Thyroid gland (tissue), 4 donors: ENCODE measurements around the gene GNLY.

ENCODE experiments used
- POLR2A ChIP-seq, 2 donors: fragments of 450-650 bp; IDR thresholded peaks; one replicate each; pipeline ENCODE4 v1.6.1; 2017; ENCODE audit warnings: antibody characterized with exemption in 2 of 2, mild to moderate bottlenecking in 2 of 2, moderate library complexity in 1 of 2
- TF ChIP-seq, protein P1 (sequence below), 6 experiments: fragments of 200-600 bp in 3 of 6; fragments of 450-650 bp in 3 of 6; sonication (generic) in 3 of 6; IDR thresholded peaks; one replicate each; pipeline ENCODE4 v1.5.1; 2016 to 2019; ENCODE audit warnings: antibody characterized with exemption in 6 of 6, mild to moderate bottlenecking in 2 of 6, inconsistent platforms in 1 of 6, moderate library complexity in 1 of 6

DNA sequence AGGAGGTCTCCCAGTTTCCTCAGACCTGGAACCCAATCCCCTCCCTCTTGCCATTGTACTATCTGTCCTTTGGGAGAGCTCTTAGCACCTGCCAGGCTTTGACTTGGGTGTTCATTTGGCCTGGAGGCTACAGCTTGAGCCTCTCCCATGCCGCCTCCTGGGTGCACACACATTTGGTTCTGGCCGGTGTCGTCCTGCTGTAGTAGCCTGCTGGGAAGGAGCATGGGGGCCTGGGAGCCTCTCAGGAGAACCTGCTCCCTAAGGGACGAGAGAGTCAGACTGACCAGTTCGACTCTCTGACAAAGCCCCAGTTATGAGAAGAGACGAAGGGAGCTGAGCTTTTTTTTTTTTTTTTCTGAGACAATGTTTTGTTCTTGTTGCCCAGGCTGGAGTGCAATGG is 18.7 kb upstream of the GNLY start:
- TF ChIP-seq, protein P1, sequence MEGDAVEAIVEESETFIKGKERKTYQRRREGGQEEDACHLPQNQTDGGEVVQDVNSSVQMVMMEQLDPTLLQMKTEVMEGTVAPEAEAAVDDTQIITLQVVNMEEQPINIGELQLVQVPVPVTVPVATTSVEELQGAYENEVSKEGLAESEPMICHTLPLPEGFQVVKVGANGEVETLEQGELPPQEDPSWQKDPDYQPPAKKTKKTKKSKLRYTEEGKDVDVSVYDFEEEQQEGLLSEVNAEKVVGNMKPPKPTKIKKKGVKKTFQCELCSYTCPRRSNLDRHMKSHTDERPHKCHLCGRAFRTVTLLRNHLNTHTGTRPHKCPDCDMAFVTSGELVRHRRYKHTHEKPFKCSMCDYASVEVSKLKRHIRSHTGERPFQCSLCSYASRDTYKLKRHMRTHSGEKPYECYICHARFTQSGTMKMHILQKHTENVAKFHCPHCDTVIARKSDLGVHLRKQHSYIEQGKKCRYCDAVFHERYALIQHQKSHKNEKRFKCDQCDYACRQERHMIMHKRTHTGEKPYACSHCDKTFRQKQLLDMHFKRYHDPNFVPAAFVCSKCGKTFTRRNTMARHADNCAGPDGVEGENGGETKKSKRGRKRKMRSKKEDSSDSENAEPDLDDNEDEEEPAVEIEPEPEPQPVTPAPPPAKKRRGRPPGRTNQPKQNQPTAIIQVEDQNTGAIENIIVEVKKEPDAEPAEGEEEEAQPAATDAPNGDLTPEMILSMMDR (IDR thresholded peaks at IDR 0.05): no peak
- no peak for TF ChIP-seq POLR2A (IDR thresholded peaks at IDR 0.05)
